ENCODE measurements around the gene COL7A1.

DNA sequence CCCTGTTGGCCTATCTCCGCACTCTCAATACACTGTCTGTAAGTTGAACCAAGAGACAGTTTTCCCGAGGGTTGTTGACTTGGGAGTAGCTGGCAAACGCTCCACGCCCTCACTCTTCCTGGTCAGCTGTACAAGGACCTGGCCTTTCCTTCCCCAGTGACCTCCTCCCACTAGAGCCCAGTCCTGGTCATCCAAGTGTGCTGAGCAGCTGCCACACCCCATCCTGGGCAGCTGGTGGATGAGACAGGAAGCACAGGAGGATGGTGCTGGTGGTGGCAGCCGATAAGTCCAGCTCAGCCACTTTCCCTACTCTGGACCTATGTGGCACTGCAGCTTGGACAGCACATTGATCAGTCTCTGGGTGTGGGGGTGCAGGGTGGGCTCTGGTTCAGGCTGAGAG is 58.3 kb downstream of the COL7A1 start:
- TF ChIP-seq, protein P1, sequence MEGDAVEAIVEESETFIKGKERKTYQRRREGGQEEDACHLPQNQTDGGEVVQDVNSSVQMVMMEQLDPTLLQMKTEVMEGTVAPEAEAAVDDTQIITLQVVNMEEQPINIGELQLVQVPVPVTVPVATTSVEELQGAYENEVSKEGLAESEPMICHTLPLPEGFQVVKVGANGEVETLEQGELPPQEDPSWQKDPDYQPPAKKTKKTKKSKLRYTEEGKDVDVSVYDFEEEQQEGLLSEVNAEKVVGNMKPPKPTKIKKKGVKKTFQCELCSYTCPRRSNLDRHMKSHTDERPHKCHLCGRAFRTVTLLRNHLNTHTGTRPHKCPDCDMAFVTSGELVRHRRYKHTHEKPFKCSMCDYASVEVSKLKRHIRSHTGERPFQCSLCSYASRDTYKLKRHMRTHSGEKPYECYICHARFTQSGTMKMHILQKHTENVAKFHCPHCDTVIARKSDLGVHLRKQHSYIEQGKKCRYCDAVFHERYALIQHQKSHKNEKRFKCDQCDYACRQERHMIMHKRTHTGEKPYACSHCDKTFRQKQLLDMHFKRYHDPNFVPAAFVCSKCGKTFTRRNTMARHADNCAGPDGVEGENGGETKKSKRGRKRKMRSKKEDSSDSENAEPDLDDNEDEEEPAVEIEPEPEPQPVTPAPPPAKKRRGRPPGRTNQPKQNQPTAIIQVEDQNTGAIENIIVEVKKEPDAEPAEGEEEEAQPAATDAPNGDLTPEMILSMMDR (IDR thresholded peaks at IDR 0.05), result no peak
- no peak for TF ChIP-seq POLR2A (IDR thresholded peaks at IDR 0.05)

Data from uterus (tissue), 2 donors.